ENCODE measurements around the gene PCDHGA3.
A peak's percentile ranks its signal among the peaks of the same experiment; 100 is the strongest.

DNA sequence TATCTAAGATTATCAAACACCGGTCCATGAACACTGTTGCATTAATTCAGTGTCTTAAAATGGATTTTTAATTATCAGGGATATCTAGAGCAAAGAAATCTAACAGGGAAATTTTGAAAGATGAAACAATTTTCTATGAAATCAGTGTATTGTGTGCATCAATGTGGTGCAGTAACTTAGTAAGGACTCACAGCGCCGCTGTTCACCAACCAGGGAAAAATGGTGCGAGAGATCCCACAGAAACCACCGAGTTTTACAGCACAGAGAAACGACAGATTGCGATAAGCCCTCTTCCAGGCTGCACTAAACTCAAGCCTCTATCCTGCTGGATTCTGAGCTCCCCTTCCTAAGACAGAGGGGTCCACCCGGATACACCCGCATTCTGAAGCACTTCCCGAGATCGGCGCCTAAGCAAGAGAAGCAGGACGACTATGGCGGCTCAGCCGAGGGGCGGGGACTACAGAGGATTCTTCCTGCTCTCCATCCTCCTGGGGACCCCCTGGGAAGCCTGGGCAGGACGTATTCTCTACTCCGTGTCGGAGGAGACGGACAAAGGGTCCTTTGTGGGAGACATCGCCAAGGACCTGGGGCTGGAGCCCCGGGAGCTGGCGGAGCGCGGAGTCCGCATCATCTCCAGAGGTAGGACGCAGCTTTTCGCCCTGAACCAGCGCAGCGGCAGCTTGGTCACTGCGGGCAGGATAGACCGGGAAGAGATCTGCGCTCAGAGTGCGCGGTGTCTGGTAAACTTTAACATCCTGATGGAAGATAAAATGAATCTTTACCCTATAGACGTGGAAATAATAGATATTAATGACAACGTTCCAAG lies 39.1 kb downstream of the PCDHGA3 start, which contains the start of gene PCDHGA7:
- TF ChIP-seq, protein P1, sequence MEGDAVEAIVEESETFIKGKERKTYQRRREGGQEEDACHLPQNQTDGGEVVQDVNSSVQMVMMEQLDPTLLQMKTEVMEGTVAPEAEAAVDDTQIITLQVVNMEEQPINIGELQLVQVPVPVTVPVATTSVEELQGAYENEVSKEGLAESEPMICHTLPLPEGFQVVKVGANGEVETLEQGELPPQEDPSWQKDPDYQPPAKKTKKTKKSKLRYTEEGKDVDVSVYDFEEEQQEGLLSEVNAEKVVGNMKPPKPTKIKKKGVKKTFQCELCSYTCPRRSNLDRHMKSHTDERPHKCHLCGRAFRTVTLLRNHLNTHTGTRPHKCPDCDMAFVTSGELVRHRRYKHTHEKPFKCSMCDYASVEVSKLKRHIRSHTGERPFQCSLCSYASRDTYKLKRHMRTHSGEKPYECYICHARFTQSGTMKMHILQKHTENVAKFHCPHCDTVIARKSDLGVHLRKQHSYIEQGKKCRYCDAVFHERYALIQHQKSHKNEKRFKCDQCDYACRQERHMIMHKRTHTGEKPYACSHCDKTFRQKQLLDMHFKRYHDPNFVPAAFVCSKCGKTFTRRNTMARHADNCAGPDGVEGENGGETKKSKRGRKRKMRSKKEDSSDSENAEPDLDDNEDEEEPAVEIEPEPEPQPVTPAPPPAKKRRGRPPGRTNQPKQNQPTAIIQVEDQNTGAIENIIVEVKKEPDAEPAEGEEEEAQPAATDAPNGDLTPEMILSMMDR (IDR thresholded peaks at IDR 0.05) = peak in 4 of 6 experiments; percentile 9 to 33 (median 30)
- no peak for TF ChIP-seq POLR2A (IDR thresholded peaks at IDR 0.05)

Data from thyroid gland (tissue), 4 donors.